Ishikawa (cell line): ENCODE data around the gene CDH16.
A peak's percentile ranks its signal among the peaks of the same experiment; 100 is the strongest.

Experiments used
- CEBPB ChIP-seq: IDR thresholded peaks from 2 replicates; pipeline ENCODE4 v1.6.1; 2012
- CREB1 ChIP-seq: IDR thresholded peaks from 2 replicates; pipeline ENCODE4 v1.6.1; 2012; ENCODE audit warnings: low read depth
- EGR1 ChIP-seq: IDR thresholded peaks from 2 replicates; pipeline ENCODE4 v1.6.1; 2012
- EP300 ChIP-seq: IDR thresholded peaks from 2 replicates; pipeline ENCODE4 v1.6.1; 2012; ENCODE audit warnings: borderline replicate concordance
- FOXM1 ChIP-seq: IDR thresholded peaks from 2 replicates; pipeline ENCODE4 v1.6.1; 2012; ENCODE audit warnings: low read depth, borderline replicate concordance
- NFIC ChIP-seq: IDR thresholded peaks from 2 replicates; pipeline ENCODE4 v1.6.1; 2012
- RAD21 ChIP-seq: IDR thresholded peaks from 2 replicates; pipeline ENCODE4 v1.6.1; 2012; ENCODE audit warnings: low read depth
- REST ChIP-seq: IDR thresholded peaks from 2 replicates; pipeline ENCODE4 v1.6.1; 2012; ENCODE audit warnings: low read depth, mild to moderate bottlenecking
- TAF1 ChIP-seq: IDR thresholded peaks from 2 replicates; pipeline ENCODE4 v1.6.1; 2012; ENCODE audit warnings: low read depth, mild to moderate bottlenecking
- TCF12 ChIP-seq: IDR thresholded peaks from 2 replicates; pipeline ENCODE4 v1.6.1; 2012; ENCODE audit warnings: low read depth
- TEAD4 ChIP-seq: IDR thresholded peaks from 2 replicates; pipeline ENCODE4 v1.6.1; 2012
- YY1 ChIP-seq: IDR thresholded peaks from 2 replicates; pipeline ENCODE4 v1.6.1; 2012; ENCODE audit warnings: low read depth
- ZBTB7A ChIP-seq: IDR thresholded peaks from 2 replicates; pipeline ENCODE4 v1.6.1; 2012; ENCODE audit warnings: low read depth
- TF ChIP-seq, protein P1 (sequence below): IDR thresholded peaks from 2 replicates; pipeline ENCODE4 v1.6.1; 2012
- TF ChIP-seq, protein P2 (sequence below): IDR thresholded peaks from 2 replicates; pipeline ENCODE4 v1.6.1; 2012

CDH16 gene

GRCh38 chr16:66914541-66914940 lies 4.1 kb downstream of the CDH16 start:
- TF ChIP-seq YY1 (no peak), FOXM1 (no peak), EP300 (no peak), EGR1 (no peak), CEBPB (no peak), ZBTB7A (no peak), NFIC (no peak), TCF12 (no peak)
- TF ChIP-seq, protein P1, sequence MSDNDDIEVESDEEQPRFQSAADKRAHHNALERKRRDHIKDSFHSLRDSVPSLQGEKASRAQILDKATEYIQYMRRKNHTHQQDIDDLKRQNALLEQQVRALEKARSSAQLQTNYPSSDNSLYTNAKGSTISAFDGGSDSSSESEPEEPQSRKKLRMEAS = no peak

DNA sequence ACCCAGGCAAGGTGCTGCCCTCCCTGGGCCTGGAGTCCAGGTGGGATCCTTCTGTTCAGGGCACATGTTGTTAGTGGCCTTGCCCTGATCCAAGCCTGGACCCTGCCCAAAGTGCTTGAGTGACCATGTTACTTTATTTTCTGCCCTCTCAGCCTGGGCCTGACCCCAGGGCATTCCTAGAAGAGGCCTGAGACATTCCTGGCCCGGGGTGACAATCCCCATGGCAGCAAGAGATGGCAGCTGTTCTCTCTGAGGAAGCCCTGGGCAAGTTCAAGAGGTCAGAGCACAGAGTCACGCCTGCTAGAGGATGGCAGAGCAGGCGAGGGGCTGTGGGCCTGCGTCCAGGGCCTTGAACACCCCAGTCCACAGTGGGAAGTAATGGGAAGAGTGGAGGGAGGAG lies 5.0 kb downstream of the CDH16 start:
- no peak for TF ChIP-seq TAF1
- no peak for TF ChIP-seq RAD21
- TF ChIP-seq FOXM1 = no peak
- TF ChIP-seq, protein P1 = no peak
- TF ChIP-seq ZBTB7A = no peak
- TF ChIP-seq CEBPB = no peak
- no peak for TF ChIP-seq TEAD4
- TF ChIP-seq, protein P2, sequence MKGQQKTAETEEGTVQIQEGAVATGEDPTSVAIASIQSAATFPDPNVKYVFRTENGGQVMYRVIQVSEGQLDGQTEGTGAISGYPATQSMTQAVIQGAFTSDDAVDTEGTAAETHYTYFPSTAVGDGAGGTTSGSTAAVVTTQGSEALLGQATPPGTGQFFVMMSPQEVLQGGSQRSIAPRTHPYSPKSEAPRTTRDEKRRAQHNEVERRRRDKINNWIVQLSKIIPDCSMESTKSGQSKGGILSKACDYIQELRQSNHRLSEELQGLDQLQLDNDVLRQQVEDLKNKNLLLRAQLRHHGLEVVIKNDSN = no peak
- TF ChIP-seq REST = no peak
- TF ChIP-seq CREB1 = no peak
- TF ChIP-seq EP300 = no peak
- no peak for TF ChIP-seq EGR1
- no peak for TF ChIP-seq NFIC
- TF ChIP-seq TCF12 = no peak
- no peak for TF ChIP-seq YY1

GRCh38 chr16:66913081-66913480 lies 5.6 kb downstream of the CDH16 start:
- TF ChIP-seq FOXM1 = no peak
- 0 out of 2 replicates have a peak, but pooled peaks have one; percentile 34 for TF ChIP-seq ZBTB7A
- peak; percentile 73 for TF ChIP-seq REST

DNA sequence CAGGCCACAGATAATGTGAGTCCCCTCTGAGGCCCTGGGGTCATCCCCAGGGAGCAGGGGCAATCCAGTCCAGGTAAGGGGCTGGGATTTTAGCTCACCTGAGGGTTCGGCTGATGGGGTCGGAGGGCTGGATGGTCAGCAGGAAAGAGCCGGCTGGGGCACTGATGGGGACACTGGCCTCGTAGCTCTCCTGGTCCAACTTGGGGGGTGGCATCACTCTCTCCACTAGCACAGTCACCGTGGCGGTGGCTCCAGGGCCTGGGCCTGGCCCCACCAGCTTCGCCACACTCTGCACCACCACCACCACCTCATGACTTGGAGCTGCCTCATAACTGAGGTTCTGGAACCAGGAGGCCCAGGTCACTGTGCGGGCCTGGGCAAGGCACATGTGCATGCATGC lies 6.9 kb downstream of the CDH16 start:
- no peak for TF ChIP-seq TEAD4
- TF ChIP-seq CREB1 = no peak
- no peak for TF ChIP-seq NFIC
- TF ChIP-seq, protein P1 = no peak
- TF ChIP-seq FOXM1 = no peak
- TF ChIP-seq, protein P2 = no peak
- no peak for TF ChIP-seq CEBPB
- no peak for TF ChIP-seq TCF12
- no peak for TF ChIP-seq REST
- TF ChIP-seq EP300 = no peak
- TF ChIP-seq ZBTB7A = no peak
- no peak for TF ChIP-seq RAD21
- no peak for TF ChIP-seq TAF1
- no peak for TF ChIP-seq EGR1
- TF ChIP-seq YY1 = no peak

DNA sequence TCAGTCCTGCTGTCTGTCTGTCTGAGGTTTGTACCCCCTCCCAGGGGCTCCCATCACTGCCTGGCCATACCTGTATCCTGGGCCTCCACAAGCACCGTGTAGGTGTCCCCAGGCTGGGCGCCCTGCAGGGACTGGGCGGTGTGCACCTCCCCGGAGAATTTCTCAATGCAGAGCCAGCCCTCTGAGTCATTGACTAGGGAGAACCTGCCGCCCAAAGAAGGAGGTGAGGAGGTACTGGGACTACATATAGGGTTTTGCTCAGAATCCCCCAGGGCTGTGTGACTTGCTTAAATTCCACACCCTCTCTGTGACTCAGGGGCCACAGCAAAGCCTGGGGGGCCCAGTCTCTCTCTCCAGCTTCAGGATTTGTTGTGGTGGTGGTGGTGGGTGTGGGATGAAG lies 7.6 kb downstream of the CDH16 start:
- TF ChIP-seq RAD21 (no peak), ZBTB7A (no peak), CEBPB (0 out of 2 replicates have a peak, but pooled peaks have one; percentile 22), EGR1 (no peak)
